ENCODE measurements around the gene RYR3. TPM values are rescaled to one million over a fixed set of nuclear protein-coding genes. Genes with fewer than 3 reads are reported as not detected.

The RYR3 gene
- total and polyA plus RNA-seq, 2 of the 13 experiments (the other 11 are each of a cell fraction or from before 2014, with no cell fraction given): not detected

DNA sequence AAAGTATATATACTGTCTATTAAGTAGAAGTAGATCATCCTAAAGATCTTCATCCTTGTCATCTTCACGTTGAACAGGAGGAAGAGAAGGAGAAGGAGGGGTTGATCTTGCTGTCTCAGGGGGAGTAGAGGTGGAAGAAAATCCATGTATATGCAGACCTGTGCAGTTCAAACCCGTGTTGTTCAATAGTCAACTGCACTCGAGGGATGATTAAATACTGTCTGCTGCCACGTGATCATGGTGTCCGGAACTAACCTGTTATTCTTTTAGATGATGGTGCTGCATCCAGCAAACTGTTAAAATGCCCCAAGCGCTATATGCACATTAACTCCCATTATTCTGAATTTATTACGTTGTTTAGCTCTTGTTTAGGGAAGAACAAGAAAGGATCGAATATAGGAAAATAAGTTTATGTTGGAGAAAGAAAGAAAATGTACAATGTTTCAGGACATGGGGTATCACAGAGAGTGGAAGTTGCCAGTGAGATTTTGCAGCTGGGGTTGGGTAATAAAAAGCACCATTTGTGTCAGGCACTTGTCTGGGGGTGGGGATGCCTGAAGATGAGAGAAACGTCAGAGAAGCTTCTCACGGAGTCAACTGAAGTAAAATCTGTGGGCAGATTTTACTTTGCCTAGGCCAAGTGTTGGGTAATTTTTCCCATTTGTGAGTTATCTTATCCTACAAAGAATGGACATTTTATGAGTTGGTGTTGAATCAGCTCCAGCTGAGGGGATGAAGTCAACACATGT lies 229.2 kb downstream of the RYR3 start:
- ChIA-PET CTCF (ENCODE audit: low intra/inter-chr PET ratio, low total read pairs) (no interaction called here), POLR2A (no interaction called here)
- Histone ChIP-seq H3K4me3 (replicated peaks in 1 of 3; ENCODE audit: insufficient read depth in 1 of 3, low read depth in 2 of 3, low read length in 3 of 3) (no peak overlapping the region), H2AFZ (ENCODE audit: low read length) (no peak overlapping the region), H4K20me1 (ENCODE audit: insufficient read depth, low read length) (no peaks in the 10 kb centered on the region), H3K4me2 (ENCODE audit: low read depth, low read length) (no peak overlapping the region), H3K27ac (ENCODE audit: extremely low read length, insufficient read depth, low read length) (no peak overlapping the region), H3K9me3 (ENCODE audit: low read length) (no peaks in the 10 kb centered on the region), H3K79me2 (ENCODE audit: insufficient read depth, low read length) (no peaks in the 10 kb centered on the region), H3K27me3 (ENCODE audit: control insufficient read depth in 1 of 2, insufficient read depth in 2 of 2, low read length in 2 of 2) (peaks cover under 1 to 4% of the 10 kb centered on the region in 2 experiments; a peak in 2 of 5 replicates), H3K9ac (ENCODE audit: insufficient read depth, low read depth, low read length) (no peak overlapping the region), H3K36me3 (replicated peaks in 1 of 2; ENCODE audit: control insufficient read depth in 1 of 2, insufficient read depth in 2 of 2, low read length in 2 of 2) (no peaks in the 10 kb centered on the region), H3K4me1 (ENCODE audit: insufficient read depth, low read length) (no peaks in the 10 kb centered on the region)
- no TSS peak for BruUV-seq (replicated peaks)
- no peak for TF ChIP-seq NFIC (IDR thresholded peaks at IDR 0.05; ENCODE audit: low read length)
- TF ChIP-seq, protein P1, sequence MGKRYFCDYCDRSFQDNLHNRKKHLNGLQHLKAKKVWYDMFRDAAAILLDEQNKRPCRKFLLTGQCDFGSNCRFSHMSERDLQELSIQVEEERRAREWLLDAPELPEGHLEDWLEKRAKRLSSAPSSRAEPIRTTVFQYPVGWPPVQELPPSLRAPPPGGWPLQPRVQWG (CRISPR knock-in tag; IDR thresholded peaks at IDR 0.05; ENCODE audit: borderline replicate concordance, low read depth): no peak
- no peak for TF ChIP-seq ZNF567 (CRISPR knock-in tag; IDR thresholded peaks at IDR 0.05; ENCODE audit: borderline replicate concordance)
- TF ChIP-seq, protein P2, sequence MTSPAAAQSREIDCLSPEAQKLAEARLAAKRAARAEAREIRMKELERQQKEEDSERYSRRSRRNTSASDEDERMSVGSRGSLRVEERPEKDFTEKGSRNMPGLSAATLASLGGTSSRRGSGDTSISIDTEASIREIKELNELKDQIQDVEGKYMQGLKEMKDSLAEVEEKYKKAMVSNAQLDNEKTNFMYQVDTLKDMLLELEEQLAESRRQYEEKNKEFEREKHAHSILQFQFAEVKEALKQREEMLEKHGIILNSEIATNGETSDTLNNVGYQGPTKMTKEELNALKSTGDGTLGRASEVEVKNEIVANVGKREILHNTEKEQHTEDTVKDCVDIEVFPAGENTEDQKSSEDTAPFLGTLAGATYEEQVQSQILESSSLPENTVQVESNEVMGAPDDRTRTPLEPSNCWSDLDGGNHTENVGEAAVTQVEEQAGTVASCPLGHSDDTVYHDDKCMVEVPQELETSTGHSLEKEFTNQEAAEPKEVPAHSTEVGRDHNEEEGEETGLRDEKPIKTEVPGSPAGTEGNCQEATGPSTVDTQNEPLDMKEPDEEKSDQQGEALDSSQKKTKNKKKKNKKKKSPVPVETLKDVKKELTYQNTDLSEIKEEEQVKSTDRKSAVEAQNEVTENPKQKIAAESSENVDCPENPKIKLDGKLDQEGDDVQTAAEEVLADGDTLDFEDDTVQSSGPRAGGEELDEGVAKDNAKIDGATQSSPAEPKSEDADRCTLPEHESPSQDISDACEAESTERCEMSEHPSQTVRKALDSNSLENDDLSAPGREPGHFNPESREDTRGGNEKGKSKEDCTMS (CRISPR knock-in tag; conservative IDR thresholded peaks at IDR 0.05): no peak
- TF ChIP-seq, protein P3, sequence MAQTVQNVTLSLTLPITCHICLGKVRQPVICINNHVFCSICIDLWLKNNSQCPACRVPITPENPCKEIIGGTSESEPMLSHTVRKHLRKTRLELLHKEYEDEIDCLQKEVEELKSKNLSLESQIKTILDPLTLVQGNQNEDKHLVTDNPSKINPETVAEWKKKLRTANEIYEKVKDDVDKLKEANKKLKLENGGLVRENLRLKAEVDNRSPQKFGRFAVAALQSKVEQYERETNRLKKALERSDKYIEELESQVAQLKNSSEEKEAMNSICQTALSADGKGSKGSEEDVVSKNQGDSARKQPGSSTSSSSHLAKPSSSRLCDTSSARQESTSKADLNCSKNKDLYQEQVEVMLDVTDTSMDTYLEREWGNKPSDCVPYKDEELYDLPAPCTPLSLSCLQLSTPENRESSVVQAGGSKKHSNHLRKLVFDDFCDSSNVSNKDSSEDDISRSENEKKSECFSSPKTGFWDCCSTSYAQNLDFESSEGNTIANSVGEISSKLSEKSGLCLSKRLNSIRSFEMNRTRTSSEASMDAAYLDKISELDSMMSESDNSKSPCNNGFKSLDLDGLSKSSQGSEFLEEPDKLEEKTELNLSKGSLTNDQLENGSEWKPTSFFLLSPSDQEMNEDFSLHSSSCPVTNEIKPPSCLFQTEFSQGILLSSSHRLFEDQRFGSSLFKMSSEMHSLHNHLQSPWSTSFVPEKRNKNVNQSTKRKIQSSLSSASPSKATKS (CRISPR knock-in tag; IDR thresholded peaks at IDR 0.05): no peak
- TF ChIP-seq MIXL1 (CRISPR knock-in tag; IDR thresholded peaks at IDR 0.05): no peak
- no peak for DNase-seq (ENCODE audit: low spot score)
- no peak for ATAC-seq
- 6% methylated on average over 10 of the region's 10 CpGs for WGBS (ENCODE audit: low lambda C conversion rate)
- in situ Hi-C loops (cut with HindIII; ENCODE audit: extremely low pct_ligation_motif_present, low pct_unique_long_range_greater_than_20kb) (no loop called here), intact Hi-C loops (cut with micrococcal nuclease; ENCODE audit: unreplicated experiment) (no loop called here)
- no peak for FAIRE-seq

Measured in HepG2 (cell line).